HG03354 (cell line): Measurements from ENCODE around the gene S100P.

Experiments
- ATAC-seq: cut with Tn5 transposase; IDR thresholded peaks from one replicate; pipeline ENCODE4 v1.9.1; 2021; ENCODE audit warnings: mild to moderate bottlenecking; ENCODE audit not compliant: unreplicated experiment, poor library complexity, severe bottlenecking

The S100P gene

DNA sequence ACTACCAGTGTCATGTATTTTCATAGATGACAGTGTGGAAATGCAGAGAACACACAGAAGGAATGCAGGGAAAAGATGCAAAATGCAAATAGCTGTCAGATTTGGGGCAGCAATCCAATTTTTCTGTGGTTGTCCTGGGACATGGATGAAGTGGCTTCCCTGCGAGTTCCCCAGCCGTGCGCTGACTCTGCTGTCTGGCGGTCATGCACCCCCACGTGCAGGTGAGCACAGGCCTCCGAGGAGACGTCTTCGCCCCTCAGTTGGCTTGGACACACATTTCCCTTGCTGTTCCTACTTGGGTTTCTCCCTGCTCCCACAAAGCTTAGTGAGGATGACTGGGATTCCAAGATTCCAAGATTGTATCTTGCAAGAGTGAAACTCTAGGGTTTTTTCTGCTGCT lies 46.7 kb downstream of the S100P start:
- no peak for ATAC-seq

DNA sequence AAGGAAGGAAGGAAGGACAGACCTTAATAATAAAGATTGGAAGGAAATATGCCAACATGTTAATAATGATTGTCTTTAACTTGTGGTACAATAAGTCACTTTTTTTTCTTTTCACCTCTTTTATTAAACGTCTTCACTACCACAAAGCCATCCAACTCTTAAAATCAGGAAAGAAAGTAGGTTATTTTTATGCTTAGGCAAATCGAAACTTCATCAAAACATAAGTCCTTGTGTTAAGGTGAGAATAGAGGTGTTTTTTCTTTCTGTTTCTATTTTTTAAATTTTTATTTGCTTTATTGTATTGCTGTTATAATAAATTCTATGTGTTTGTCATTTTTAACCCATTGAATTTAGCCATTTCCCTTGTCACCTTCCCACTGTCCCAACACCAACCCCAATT lies 48.8 kb downstream of the S100P start:
- ATAC-seq = no peak

DNA sequence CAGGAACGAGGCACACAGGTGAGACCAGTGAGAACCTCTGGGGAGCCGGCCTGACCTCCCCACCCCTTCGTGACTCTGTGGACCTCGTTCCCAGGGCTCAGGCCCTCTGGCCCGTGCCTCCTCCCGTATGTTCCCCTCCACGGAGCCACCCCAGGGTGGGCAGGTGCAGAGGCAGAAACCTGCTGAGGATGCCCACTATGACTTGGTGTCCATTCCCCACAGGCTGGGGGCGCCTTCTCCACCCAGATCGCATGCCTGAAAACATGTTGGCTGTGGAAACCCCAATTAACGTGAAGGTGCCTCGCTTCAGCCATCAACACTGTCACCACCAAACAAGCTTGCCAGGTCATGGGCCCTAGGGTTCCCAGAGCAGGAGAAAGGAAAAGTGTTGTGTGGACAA lies 49.3 kb downstream of the S100P start:
- no peak for ATAC-seq
